ENCODE data around the gene AAK1.
A peak's percentile ranks its signal among the peaks of the same experiment; 100 is the strongest.

Gene AAK1

DNA sequence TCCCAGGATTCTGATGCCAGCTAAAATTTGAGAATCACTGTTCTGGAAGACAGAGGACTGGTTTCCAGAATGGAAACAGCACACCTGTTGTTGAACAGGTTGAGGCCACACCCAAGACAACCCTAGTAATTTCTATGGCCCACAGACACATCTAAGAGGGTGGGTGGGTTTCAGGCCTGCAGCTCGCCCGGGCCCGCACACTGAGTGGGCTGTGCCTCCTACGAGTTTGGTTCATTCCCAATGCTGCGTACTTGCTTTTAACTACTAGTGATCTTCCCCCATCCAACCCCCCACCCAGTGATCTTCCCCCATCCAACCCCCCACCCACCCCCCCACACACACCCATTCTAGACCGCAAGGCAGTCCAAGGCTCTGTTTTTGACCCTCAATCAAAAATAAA lies 205.0 kb downstream of the AAK1 start:
- TF ChIP-seq, protein P1, sequence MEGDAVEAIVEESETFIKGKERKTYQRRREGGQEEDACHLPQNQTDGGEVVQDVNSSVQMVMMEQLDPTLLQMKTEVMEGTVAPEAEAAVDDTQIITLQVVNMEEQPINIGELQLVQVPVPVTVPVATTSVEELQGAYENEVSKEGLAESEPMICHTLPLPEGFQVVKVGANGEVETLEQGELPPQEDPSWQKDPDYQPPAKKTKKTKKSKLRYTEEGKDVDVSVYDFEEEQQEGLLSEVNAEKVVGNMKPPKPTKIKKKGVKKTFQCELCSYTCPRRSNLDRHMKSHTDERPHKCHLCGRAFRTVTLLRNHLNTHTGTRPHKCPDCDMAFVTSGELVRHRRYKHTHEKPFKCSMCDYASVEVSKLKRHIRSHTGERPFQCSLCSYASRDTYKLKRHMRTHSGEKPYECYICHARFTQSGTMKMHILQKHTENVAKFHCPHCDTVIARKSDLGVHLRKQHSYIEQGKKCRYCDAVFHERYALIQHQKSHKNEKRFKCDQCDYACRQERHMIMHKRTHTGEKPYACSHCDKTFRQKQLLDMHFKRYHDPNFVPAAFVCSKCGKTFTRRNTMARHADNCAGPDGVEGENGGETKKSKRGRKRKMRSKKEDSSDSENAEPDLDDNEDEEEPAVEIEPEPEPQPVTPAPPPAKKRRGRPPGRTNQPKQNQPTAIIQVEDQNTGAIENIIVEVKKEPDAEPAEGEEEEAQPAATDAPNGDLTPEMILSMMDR (IDR thresholded peaks at IDR 0.05; ENCODE audit: low read depth, low read length), result no peak
- DNase-seq (ENCODE audit: extremely low read depth, low read depth), result no peak

DNA sequence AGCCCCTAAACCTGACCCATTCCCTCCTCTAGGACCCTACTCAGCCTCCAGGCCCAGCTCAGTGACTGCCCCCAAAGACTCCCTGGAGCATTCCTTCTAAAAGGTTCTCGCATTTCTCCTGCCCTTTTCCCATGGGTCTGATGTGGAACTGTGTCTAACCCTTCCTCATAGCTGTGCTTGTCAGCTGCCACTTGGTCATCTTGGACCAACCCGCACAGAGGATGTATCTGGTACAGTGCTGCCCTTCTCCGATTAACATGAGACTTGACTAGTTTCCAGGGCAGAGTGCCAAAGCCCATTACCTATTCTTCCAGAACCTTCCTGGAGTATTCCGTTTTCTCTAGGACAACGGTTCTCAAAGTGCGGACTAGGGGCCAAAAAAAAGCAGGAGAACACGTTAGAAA lies 205.8 kb downstream of the AAK1 start:
- no peak for DNase-seq (ENCODE audit: extremely low read depth, low read depth)
- TF ChIP-seq, protein P1 (IDR thresholded peaks at IDR 0.05; ENCODE audit: low read depth, low read length), result no peak

DNA sequence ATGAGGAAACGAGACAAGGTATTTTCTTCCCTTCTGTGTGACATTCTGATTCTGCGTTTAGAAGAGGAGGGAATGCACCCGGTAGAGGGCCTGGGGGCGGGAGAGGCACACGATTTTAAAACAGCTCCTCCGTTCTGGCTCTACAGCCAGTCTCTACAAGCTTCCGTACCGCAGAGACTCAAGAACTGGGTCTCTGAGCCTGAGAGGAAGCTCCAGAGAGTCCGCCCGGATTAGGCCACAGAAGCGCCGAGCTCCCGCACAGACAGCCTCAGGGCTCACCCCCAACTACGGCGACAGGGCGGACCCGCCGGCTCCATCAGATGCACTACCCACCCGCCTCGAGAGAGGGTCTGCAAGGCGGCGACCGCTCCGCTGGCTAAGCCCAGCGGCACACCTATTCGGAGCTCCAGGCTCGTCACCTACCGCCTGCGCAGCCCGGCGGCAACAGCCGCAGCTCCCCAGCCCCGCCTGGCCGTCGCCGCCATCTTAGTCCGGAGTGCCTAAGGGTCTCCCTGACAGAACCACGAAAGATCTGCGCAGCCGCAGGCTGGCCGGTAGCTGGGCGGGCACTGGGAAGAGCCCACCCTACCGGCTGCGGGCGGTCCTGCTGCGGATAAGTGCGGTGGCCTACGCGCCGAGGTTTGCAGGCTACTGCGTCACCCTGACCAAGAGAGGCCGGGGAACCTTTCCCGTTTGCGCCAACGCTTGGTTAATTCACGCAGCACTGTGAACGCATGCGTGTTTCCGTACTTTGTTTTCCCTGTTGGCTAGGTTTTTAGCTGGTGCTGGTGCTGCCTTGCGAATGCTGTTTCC lies 206.4 kb downstream of the AAK1 start, which contains the start of gene NFU1:
NFU1 (minus strand) TSS at position 498 of the 813 bp plus-strand sequence; CDS start at position 485, 13 bp downstream.
- TF ChIP-seq, protein P1 (IDR thresholded peaks at IDR 0.05; ENCODE audit: low read depth, low read length), result peak; percentile 66
- DNase-seq (ENCODE audit: extremely low read depth, low read depth), result peak; percentile 93

DNA sequence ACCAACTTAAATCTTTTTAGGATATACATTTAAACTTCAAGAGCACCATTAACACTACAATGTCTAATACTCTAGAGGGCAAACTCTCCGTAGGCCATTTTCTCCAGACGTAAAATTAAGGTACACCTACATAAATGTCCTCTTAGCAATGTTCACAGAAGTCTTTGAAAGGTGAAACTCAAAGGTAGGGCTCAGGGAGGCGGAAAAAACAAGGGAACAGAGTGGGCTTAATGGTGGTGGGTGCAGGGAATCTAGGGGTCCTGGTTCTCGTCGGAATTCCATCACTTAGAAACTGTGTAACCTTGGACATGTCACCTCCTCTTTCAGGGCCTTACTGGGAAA lies 207.0 kb downstream of the AAK1 start:
- TF ChIP-seq, protein P1 (IDR thresholded peaks at IDR 0.05; ENCODE audit: low read depth, low read length), result no peak
- DNase-seq (ENCODE audit: extremely low read depth, low read depth), result no peak

DNA sequence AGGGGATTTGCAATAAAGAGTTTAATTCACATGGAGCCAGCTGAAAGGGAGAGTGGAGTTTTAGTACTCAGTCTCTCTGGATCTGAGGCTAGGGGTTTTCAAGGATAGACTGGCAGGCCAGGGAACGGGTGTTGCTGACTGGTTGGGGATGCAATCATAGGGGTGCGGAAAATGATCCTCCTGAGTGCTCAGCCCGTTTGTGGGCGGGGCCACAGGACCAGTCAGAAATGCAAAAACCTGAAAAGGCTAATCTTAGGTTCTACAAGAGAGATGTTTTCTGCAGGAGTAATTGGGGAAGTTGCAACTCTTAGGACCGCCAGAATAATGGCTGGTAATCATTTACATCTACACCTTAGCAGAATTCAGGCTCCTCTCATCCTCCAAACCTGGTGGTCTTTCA lies 208.8 kb downstream of the AAK1 start:
- no peak for DNase-seq (ENCODE audit: extremely low read depth, low read depth)
- TF ChIP-seq, protein P1 (IDR thresholded peaks at IDR 0.05; ENCODE audit: low read depth, low read length), result no peak

DNA sequence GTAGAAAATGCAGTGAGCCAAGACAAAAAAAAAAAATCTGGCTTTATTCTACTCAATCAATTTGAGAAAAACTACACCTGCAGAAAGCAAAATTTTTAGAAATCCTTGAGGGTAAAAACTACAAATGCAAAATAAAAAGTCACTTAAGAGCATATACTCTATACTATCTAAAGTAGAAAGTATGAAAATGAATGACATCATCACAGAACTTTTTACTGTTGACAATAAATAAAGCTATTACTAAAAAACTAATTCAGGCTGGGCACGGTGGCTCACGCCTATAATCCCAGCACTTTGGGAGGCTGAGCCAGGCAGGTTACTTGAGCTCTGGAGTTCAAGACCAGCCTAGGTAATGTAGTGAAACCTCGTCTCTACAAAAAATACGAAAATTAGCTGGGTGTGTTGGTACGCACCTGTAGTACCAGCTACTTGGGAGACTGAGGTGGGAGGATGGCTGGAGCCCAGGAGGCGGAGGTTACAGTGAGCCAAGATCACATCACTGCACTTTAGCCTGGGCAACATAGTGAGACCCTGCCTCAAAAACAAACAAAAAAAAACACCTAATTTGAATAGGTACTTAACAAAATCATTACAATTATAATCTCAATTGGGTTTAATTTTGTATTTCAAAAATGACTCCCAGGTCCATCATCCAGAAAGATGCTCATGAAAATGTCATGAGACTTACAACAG lies 213.9 kb downstream of the AAK1 start:
- no peak for DNase-seq (ENCODE audit: extremely low read depth, low read depth)
- TF ChIP-seq, protein P1 (IDR thresholded peaks at IDR 0.05; ENCODE audit: low read depth, low read length), result no peak

DNA sequence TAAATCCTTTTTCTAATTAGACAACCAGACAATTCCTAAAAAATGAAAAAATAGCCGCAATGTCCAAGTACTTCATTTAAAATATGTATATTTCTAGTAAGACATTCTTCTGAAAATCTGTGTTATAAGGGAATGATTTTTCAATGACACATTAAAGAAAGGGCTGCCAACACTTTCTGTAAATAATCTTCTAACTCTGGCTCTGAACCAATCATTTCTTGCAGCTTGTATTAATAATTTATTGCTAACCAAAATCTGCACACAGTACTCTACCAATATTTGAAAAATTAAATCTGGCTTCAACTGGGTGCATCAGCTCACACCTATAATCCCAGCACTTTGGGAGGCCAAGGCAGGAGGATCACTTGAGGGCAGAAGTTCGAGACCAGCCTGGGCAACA lies 214.6 kb downstream of the AAK1 start:
- no peak for DNase-seq (ENCODE audit: extremely low read depth, low read depth)
- TF ChIP-seq, protein P1 (IDR thresholded peaks at IDR 0.05; ENCODE audit: low read depth, low read length), result no peak
